Bronchial epithelial cell (primary cell): ENCODE data around the gene PATE4. TPM values are rescaled to one million over a fixed set of nuclear protein-coding genes. Genes with fewer than 3 reads are reported as not detected.

ENCODE experiments used
- DNase-seq: peaks from one replicate; pipeline ENCODE4 v3.0.0-alpha.2; 2010; ENCODE audit warnings: low read depth
- FAIRE-seq: peaks from 2 replicates; lab custom pipeline; 2011; peaks lifted over from hg19 to GRCh38; lab: Jason Lieb, UNC
- H3K27me3 ChIP-seq: 2 replicates; pipeline ENCODE4 v1.5.1; 2011; ENCODE audit warnings: low read length; ENCODE audit not compliant: control insufficient read depth, insufficient read depth
- H3K36me3 ChIP-seq: 2 replicates; pipeline ENCODE4 v1.5.1; 2011; ENCODE audit warnings: low read length; ENCODE audit not compliant: control insufficient read depth, insufficient read depth
- H3K4me3 ChIP-seq: 2 replicates; pipeline ENCODE4 v1.5.1; 2011; ENCODE audit warnings: mild to moderate bottlenecking, low read depth, low read length, control low read depth
- CTCF ChIP-seq: IDR thresholded peaks from 2 replicates; pipeline ENCODE4 v1.5.1; 2011; ENCODE audit warnings: mild to moderate bottlenecking, moderate library complexity, low read length, control low read depth, inconsistent platforms; ENCODE audit not compliant: insufficient read depth, severe bottlenecking
- total RNA-seq: library from RNA; depleted of rRNA; stranded (reverse); fragments of >200 nt; gene quantifications from 2 replicates; pipeline ENCODE4 v1.2.1, GENCODE V29; 2014

The PATE4 gene
- total RNA-seq, 1 donor from 2014 or later: not detected

DNA sequence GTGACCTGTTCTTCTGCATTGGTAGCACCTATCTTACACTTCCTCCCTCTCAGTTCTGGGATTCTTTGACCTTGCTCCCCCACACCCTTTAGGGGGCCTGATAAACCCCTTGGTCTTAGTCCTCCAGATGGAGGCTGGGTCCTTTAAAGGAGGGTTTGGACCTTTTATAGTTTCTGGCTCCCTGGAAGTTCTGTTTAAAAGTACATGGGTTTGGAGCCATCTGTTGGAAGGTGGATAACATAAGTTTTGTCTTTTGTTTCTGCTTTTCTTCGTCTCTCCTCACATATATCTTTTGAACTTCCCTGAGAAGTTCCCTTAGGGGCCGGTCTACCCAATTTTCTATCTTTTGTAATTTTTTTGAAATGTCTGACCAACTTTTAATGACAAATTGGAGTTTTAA, 36.4 kb downstream of the PATE4 start:
- H3K4me3 ChIP-seq: no peak overlapping the region
- FAIRE-seq (no peak), DNase-seq (no peak)
- H3K36me3 ChIP-seq: no peaks in the 10 kb centered on the region
- no peak for TF ChIP-seq CTCF
- no peaks in the 10 kb centered on the region for H3K27me3 ChIP-seq

GRCh38 chr11:125871391-125872137, 38.4 kb downstream of the PATE4 start:
- no peak for DNase-seq
- Histone ChIP-seq H3K4me3 (no peak overlapping the region), H3K27me3 (no peaks in the 10 kb centered on the region), H3K36me3 (no peaks in the 10 kb centered on the region)
- TF ChIP-seq CTCF: peak; percentile 33
- FAIRE-seq: no peak

DNA sequence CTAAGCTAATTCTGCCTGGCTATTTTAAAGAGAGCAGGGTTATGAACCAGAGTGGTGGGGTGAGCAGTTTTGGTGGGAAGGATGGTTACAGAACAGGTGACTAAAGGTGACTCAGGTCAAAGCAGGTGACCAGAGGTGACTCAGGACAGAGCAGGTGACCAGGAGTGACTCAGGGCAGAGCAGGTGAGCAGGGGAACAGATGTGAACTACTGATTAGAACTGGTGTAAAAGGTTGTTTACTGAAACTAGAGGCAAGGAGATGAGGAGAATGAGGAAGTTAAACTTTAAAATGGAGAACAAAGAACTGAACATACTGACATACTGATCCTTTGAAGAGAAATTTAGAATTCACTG, 39.0 kb downstream of the PATE4 start:
- no peak for FAIRE-seq
- H3K27me3 ChIP-seq: no peaks in the 10 kb centered on the region

DNA sequence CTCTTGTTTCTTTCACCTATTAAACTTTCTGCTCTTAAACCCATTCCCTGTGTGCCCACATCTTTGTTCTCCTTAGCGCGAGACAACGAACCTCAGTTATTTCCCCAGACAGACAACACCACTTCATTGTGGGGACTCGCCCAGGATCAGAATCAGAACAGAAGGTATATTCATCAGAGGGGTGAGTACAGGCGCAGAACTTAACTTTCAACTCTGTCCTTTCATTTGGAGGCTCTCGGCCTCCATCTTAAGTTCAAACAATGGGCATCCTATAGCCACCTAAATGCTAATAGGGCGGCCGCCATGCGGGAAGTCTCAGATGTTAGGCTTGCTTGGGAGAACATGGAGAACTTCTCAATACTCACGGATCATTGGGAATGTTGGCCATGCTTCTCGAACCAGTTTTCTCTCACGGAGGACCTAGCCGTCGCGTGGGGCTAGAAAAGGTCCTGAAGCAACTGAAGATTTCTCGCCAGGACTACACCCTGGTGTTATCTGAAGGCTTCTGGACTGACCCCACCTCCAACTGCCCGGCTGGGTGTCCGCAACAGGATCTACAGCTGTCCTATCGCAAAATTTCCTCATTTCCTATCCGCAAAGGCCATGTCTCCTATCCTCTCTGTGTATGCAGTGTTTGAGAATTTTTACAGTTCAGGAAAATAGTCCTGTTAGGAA, 40.9 kb downstream of the PATE4 start:
- Histone ChIP-seq H3K36me3 (no peaks in the 10 kb centered on the region), H3K27me3 (no peaks in the 10 kb centered on the region), H3K4me3 (no peak overlapping the region)
- no peak for DNase-seq
- TF ChIP-seq CTCF: no peak
- no peak for FAIRE-seq

More for the DNA sequence above, 39.0 kb downstream of the PATE4 start:
- no peak for TF ChIP-seq CTCF
- no peak overlapping the region for H3K4me3 ChIP-seq
- no peaks in the 10 kb centered on the region for H3K36me3 ChIP-seq
- no peak for DNase-seq

GRCh38 chr11:125874556-125875124, 41.5 kb downstream of the PATE4 start:
- FAIRE-seq (peak; percentile 50), DNase-seq (peak; percentile 57)
- H3K27me3 ChIP-seq: no peaks in the 10 kb centered on the region
- peak; percentile 88 for TF ChIP-seq CTCF
- H3K4me3 ChIP-seq: no peak overlapping the region
- H3K36me3 ChIP-seq: no peaks in the 10 kb centered on the region
